GM13976 (cell line): ENCODE data around the gene FKBP15.
"Not testable (repeated sequence)": the region's sequence is repeated elsewhere in the genome, so short reads cannot be mapped to it uniquely, and the experiment has no call there.

Experiments
- DNase-seq: peaks from one replicate; pipeline ENCODE4 v3.0.0; 2012; ENCODE audit warnings: low spot score
- in situ Hi-C: fragments of 300-500 bp; cut with MboI; formaldehyde crosslinking; loops from one replicate; pipeline ENCODE4 v1.12.0; 2022; ENCODE audit warnings: low sequenced_read_pairs, mixed read lengths, inconsistent platforms; ENCODE audit not compliant: unreplicated experiment
- TF ChIP-seq, protein P1 (sequence below): IDR thresholded peaks from 2 replicates; pipeline ENCODE4 v1.5.1; 2012; ENCODE audit warnings: borderline replicate concordance, mild to moderate bottlenecking; ENCODE audit not compliant: insufficient read depth; ENCODE audit errors: extremely low read depth, missing control alignments, control extremely low read depth

The FKBP15 gene

DNA sequence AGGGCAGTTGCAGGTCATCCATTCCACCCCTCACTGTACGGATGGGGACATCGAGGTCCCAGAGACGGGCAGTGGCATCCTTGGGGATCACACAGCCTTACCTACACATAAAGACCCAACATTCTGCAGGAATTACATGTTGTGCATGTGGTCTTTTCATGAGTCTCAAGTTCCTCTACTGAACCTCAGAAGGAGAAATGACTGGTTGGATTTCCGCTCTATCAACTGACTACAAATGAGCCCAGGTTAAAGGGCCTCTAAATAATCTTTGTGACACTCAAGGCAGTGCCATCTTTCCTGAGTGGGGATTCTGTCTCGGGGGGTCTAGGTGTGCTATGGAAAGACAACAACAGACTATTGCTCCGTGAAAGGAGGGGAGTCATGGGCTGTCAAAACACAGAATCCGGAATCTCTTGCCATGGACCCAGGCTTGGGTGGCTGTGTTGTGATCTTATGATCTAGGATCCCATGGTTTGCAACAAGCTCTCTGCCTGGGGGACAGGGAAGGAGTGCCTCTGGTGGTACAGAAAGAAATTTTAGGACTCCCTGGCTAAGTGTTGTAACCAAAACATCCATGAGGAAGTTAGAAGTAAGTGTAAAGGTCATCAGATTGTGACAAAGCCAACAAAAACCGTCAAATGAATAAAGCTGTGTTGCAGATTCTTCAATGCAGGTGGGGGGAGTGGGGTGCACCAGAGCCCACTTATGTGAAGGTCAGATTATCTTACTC lies 72.1 kb downstream of the FKBP15 start:
- in situ Hi-C loops = loop anchor here (25.0 kb wide), 1 partner anchor 513 kb away; no protein-coding TSS in a partner anchor
- TF ChIP-seq, protein P1, sequence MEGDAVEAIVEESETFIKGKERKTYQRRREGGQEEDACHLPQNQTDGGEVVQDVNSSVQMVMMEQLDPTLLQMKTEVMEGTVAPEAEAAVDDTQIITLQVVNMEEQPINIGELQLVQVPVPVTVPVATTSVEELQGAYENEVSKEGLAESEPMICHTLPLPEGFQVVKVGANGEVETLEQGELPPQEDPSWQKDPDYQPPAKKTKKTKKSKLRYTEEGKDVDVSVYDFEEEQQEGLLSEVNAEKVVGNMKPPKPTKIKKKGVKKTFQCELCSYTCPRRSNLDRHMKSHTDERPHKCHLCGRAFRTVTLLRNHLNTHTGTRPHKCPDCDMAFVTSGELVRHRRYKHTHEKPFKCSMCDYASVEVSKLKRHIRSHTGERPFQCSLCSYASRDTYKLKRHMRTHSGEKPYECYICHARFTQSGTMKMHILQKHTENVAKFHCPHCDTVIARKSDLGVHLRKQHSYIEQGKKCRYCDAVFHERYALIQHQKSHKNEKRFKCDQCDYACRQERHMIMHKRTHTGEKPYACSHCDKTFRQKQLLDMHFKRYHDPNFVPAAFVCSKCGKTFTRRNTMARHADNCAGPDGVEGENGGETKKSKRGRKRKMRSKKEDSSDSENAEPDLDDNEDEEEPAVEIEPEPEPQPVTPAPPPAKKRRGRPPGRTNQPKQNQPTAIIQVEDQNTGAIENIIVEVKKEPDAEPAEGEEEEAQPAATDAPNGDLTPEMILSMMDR = no peak
- DNase-seq = no peak

DNA sequence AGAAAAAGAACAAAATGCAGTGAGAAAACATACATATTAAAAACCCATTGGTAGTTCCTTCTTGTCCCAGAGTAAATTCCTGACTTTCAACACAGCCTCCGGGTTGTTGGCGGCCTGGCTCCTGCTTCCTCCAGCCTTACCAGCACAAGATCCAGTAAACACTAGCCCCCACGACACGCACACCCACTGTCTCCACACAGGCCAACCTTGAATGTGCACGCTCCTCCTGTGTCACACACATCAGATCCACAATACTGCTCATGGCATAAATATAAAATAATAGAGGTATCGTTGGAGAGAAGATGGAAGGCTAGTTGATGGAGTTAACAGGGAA lies 72.7 kb downstream of the FKBP15 start:
- TF ChIP-seq, protein P1 = no peak
- in situ Hi-C loops = loop anchor here (25.0 kb wide), 1 partner anchor 514 kb away; no protein-coding TSS in a partner anchor
- no peak for DNase-seq

DNA sequence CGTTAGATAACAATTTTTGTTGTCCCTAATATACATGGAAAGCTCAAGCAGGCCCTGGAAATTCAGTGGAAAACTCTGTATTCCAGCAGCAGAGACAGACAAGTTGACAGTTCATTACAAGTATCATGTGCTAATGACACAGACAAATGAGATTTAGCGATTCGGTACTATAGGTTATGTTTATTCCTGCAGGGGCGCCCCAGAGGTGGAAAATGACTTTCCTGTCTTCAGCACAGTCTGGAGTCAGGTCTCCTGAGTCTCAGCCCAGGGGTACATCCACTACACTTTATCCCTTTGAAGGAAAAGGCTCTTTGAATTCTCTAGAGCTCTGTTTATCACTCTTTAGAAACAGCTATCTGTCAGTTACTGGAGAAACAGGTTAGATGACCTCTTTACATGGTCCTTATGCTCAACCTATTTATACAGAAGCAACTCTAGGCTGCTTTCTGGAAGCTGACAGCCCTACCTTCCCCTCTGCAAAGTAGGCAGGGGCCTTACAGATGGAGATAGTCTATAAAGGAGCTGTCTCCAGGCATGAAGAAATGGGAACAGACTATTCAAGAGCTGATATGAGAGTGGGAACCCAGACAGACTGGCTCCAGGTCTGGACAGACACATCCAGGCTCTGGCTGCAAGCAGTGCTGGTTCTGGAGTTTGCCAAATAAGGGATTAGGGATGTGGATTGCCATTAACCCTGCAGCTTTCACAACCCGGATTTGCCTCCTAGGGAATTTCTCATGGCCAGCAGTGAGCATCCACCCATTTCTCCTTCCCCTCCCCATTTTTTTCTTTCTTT lies 77.4 kb downstream of the FKBP15 start:
- TF ChIP-seq, protein P1 = no peak
- no peak for DNase-seq
- in situ Hi-C loops = loop anchor here (25.0 kb wide), 1 partner anchor 519 kb away; no protein-coding TSS in a partner anchor

DNA sequence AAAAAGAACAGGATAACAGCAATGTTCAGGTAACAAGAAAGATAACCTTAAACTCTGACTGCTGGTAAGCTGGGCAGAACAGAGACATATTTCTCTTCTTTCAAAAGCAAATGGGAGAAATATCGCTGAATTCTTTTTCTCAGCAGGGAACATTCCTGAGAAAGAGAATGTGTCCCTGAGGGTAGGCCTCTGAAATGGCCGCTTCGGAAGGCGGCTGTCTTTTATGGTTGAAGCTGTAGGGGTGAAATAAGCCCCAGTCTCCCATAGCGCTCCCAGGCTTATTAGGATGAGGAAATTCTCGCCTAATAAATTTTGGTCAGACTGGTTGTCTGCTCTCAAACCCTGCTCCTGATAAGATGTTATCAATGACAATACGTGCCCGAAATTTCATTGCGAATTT lies 80.2 kb downstream of the FKBP15 start:
- in situ Hi-C loops = loop anchor here (25.0 kb wide), 1 partner anchor 521 kb away; no protein-coding TSS in a partner anchor

DNA sequence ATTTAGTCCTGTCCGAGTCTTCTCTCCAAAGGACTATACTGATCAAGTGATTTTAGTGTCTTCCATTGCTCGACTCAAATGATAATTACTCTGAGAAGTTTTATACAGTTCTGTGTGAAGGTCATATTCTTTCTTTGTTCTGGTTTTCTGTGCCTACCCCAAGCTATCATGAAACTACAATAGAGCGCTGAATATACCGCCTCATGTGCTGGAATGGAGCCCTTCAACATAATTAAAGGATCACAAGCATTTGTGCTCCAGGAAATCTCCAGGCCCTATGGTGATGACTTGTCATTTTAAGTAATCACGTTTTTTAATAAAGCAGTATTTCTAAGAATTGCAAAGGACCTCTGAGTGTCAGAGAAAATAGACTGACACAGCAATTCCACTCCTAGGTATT lies 81.1 kb downstream of the FKBP15 start:
- no peak for DNase-seq
- TF ChIP-seq, protein P1 = no peak
- in situ Hi-C loops = loop anchor here (25.0 kb wide), 1 partner anchor 522 kb away; no protein-coding TSS in a partner anchor

More for the DNA sequence above, 80.2 kb downstream of the FKBP15 start:
- not testable (repeated sequence) for DNase-seq

DNA sequence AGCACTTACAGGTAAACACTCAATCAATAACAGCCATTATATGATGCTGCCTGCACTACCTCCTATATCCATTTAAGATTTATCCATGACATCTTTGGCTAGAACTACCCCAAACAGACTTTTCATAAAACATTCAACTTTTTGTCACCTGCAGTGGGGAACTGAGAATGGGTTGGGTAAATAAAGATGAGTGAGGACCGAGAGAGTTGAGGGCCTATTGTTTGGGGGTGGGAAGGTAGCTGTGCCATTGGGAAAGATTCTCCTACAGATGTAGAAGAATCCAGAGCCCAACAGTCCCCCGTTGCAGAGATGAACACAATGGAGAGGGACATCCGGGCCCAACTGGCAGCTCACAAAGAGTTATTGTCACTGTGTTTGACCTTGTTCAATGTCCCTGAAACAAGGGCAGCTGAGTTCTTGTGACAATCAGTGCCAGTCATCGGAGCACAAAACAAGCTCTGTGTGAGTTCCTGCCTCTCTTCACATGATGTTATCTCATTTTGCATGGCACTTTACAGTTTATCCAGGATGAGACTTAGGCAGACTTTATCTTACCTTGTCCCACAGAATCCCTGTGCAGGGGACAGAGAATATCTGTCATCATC lies 81.8 kb downstream of the FKBP15 start:
- in situ Hi-C loops = loop anchor here (25.0 kb wide), 1 partner anchor 523 kb away; no protein-coding TSS in a partner anchor
- TF ChIP-seq, protein P1 = no peak

More for the DNA sequence above, 81.8 kb downstream of the FKBP15 start:
- no peak for DNase-seq
